ENCODE results near the gene KIAA1755.

Gene KIAA1755

GRCh38 chr20:38270869-38271605 lies 10.5 kb upstream of the KIAA1755 start:
- peaks cover 8% of the 10 kb centered on the region for H3K4me1 ChIP-seq (ENCODE audit: control insufficient read depth, insufficient read depth, low read length)
- H3K4me3 ChIP-seq (ENCODE audit: low read length), result no peak overlapping the region
- H3K36me3 ChIP-seq (ENCODE audit: control insufficient read depth, insufficient read depth, low read length), result no peaks in the 10 kb centered on the region
- no peaks in the 10 kb centered on the region for H3K9me3 ChIP-seq (ENCODE audit: control insufficient read depth, low read length)
- H3K27me3 ChIP-seq (ENCODE audit: control insufficient read depth, insufficient read depth, low read length), result peaks cover 4% of the 10 kb centered on the region
- H3K9ac ChIP-seq (ENCODE audit: low read length), result no peak overlapping the region

- no peaks in the 10 kb centered on the region for H3K9me3 ChIP-seq (ENCODE audit: control insufficient read depth, low read length)
- no peak overlapping the region for H3K9ac ChIP-seq (ENCODE audit: low read length)
- H3K4me1 ChIP-seq (ENCODE audit: control insufficient read depth, insufficient read depth, low read length), result peaks cover 8% of the 10 kb centered on the region
- H3K4me3 ChIP-seq (ENCODE audit: low read length), result no peak overlapping the region
- H3K27me3 ChIP-seq (ENCODE audit: control insufficient read depth, insufficient read depth, low read length), result peaks cover 4% of the 10 kb centered on the region
- no peaks in the 10 kb centered on the region for H3K36me3 ChIP-seq (ENCODE audit: control insufficient read depth, insufficient read depth, low read length)
Measured at GRCh38 chr20:38269715-38270114, 9.2 kb upstream of the KIAA1755 start.

- no peak overlapping the region for H3K9ac ChIP-seq (ENCODE audit: low read length)
- no peaks in the 10 kb centered on the region for H3K36me3 ChIP-seq (ENCODE audit: control insufficient read depth, insufficient read depth, low read length)
- peaks cover 8% of the 10 kb centered on the region for H3K4me1 ChIP-seq (ENCODE audit: control insufficient read depth, insufficient read depth, low read length)
- H3K27me3 ChIP-seq (ENCODE audit: control insufficient read depth, insufficient read depth, low read length), result peaks cover 4% of the 10 kb centered on the region
- no peak overlapping the region for H3K4me3 ChIP-seq (ENCODE audit: low read length)
- no peaks in the 10 kb centered on the region for H3K9me3 ChIP-seq (ENCODE audit: control insufficient read depth, low read length)
Measured at GRCh38 chr20:38269040-38269439, 8.5 kb upstream of the KIAA1755 start.

GRCh38 chr20:38267901-38268514 lies 7.5 kb upstream of the KIAA1755 start:
- Histone ChIP-seq H3K4me1 (ENCODE audit: control insufficient read depth, insufficient read depth, low read length) (peaks cover 8% of the 10 kb centered on the region), H3K9me3 (ENCODE audit: control insufficient read depth, low read length) (no peaks in the 10 kb centered on the region), H3K4me3 (ENCODE audit: low read length) (no peak overlapping the region), H3K27me3 (ENCODE audit: control insufficient read depth, insufficient read depth, low read length) (peaks cover 4% of the 10 kb centered on the region), H3K36me3 (ENCODE audit: control insufficient read depth, insufficient read depth, low read length) (no peaks in the 10 kb centered on the region), H3K9ac (ENCODE audit: low read length) (no peak overlapping the region)

- no peaks in the 10 kb centered on the region for H3K36me3 ChIP-seq (ENCODE audit: control insufficient read depth, insufficient read depth, low read length)
- no peaks in the 10 kb centered on the region for H3K9me3 ChIP-seq (ENCODE audit: control insufficient read depth, low read length)
- no peak overlapping the region for H3K4me3 ChIP-seq (ENCODE audit: low read length)
- H3K9ac ChIP-seq (ENCODE audit: low read length), result no peak overlapping the region
- peaks cover 8% of the 10 kb centered on the region for H3K4me1 ChIP-seq (ENCODE audit: control insufficient read depth, insufficient read depth, low read length)
- peaks cover 4% of the 10 kb centered on the region for H3K27me3 ChIP-seq (ENCODE audit: control insufficient read depth, insufficient read depth, low read length)
Measured at GRCh38 chr20:38267296-38267695, 6.8 kb upstream of the KIAA1755 start.

- Histone ChIP-seq H3K9ac (ENCODE audit: low read length) (no peak overlapping the region), H3K36me3 (ENCODE audit: control insufficient read depth, insufficient read depth, low read length) (no peaks in the 10 kb centered on the region), H3K4me1 (ENCODE audit: control insufficient read depth, insufficient read depth, low read length) (peaks cover 8% of the 10 kb centered on the region), H3K27me3 (ENCODE audit: control insufficient read depth, insufficient read depth, low read length) (peaks cover 1% of the 10 kb centered on the region), H3K4me3 (ENCODE audit: low read length) (no peak overlapping the region), H3K9me3 (ENCODE audit: control insufficient read depth, low read length) (no peaks in the 10 kb centered on the region)
Measured at GRCh38 chr20:38266426-38266825, 5.9 kb upstream of the KIAA1755 start.

- no peaks in the 10 kb centered on the region for H3K9me3 ChIP-seq (ENCODE audit: control insufficient read depth, low read length)
- peaks cover 23% of the 10 kb centered on the region for H3K27me3 ChIP-seq (ENCODE audit: control insufficient read depth, insufficient read depth, low read length)
- H3K4me1 ChIP-seq (ENCODE audit: control insufficient read depth, insufficient read depth, low read length), result peaks cover 6% of the 10 kb centered on the region
- H3K9ac ChIP-seq (ENCODE audit: low read length), result no peak overlapping the region
- H3K4me3 ChIP-seq (ENCODE audit: low read length), result no peak overlapping the region
- H3K36me3 ChIP-seq (ENCODE audit: control insufficient read depth, insufficient read depth, low read length), result no peaks in the 10 kb centered on the region
Measured at GRCh38 chr20:38262931-38263330, 2.4 kb upstream of the KIAA1755 start.

GRCh38 chr20:38261054-38261390 lies 487 bp upstream of the KIAA1755 start:
- H3K36me3 ChIP-seq (ENCODE audit: control insufficient read depth, insufficient read depth, low read length), result no peaks in the 10 kb centered on the region
- H3K27me3 ChIP-seq (ENCODE audit: control insufficient read depth, insufficient read depth, low read length), result peaks cover 23% of the 10 kb centered on the region
- H3K9me3 ChIP-seq (ENCODE audit: control insufficient read depth, low read length), result no peaks in the 10 kb centered on the region
- no peak overlapping the region for H3K9ac ChIP-seq (ENCODE audit: low read length)
- H3K4me3 ChIP-seq (ENCODE audit: low read length), result no peak overlapping the region
- peaks cover 6% of the 10 kb centered on the region for H3K4me1 ChIP-seq (ENCODE audit: control insufficient read depth, insufficient read depth, low read length)

- Histone ChIP-seq H3K9ac (ENCODE audit: low read length) (peak overlapping the region; percentile 1), H3K9me3 (ENCODE audit: control insufficient read depth, low read length) (no peaks in the 10 kb centered on the region), H3K4me1 (ENCODE audit: control insufficient read depth, insufficient read depth, low read length) (peaks cover 6% of the 10 kb centered on the region), H3K4me3 (ENCODE audit: low read length) (no peak overlapping the region), H3K27me3 (ENCODE audit: control insufficient read depth, insufficient read depth, low read length) (peaks cover 23% of the 10 kb centered on the region), H3K36me3 (ENCODE audit: control insufficient read depth, insufficient read depth, low read length) (no peaks in the 10 kb centered on the region)
Measured at GRCh38 chr20:38260025-38260377, 534 bp downstream of the KIAA1755 start.

GRCh38 chr20:38258545-38259215 lies 1.9 kb downstream of the KIAA1755 start:
- H3K9me3 ChIP-seq (ENCODE audit: control insufficient read depth, low read length), result no peaks in the 10 kb centered on the region
- no peak overlapping the region for H3K4me3 ChIP-seq (ENCODE audit: low read length)
- peaks cover 23% of the 10 kb centered on the region for H3K27me3 ChIP-seq (ENCODE audit: control insufficient read depth, insufficient read depth, low read length)
- peaks cover 6% of the 10 kb centered on the region for H3K4me1 ChIP-seq (ENCODE audit: control insufficient read depth, insufficient read depth, low read length)
- H3K36me3 ChIP-seq (ENCODE audit: control insufficient read depth, insufficient read depth, low read length), result no peaks in the 10 kb centered on the region
- no peak overlapping the region for H3K9ac ChIP-seq (ENCODE audit: low read length)

GRCh38 chr20:38256966-38257365 lies 3.6 kb downstream of the KIAA1755 start:
- Histone ChIP-seq H3K4me3 (ENCODE audit: low read length) (no peak overlapping the region), H3K4me1 (ENCODE audit: control insufficient read depth, insufficient read depth, low read length) (peaks cover 6% of the 10 kb centered on the region), H3K27me3 (ENCODE audit: control insufficient read depth, insufficient read depth, low read length) (peaks cover 23% of the 10 kb centered on the region), H3K9me3 (ENCODE audit: control insufficient read depth, low read length) (no peaks in the 10 kb centered on the region), H3K9ac (ENCODE audit: low read length) (no peak overlapping the region), H3K36me3 (ENCODE audit: control insufficient read depth, insufficient read depth, low read length) (no peaks in the 10 kb centered on the region)

- Histone ChIP-seq H3K27me3 (ENCODE audit: control insufficient read depth, insufficient read depth, low read length) (peaks cover 19% of the 10 kb centered on the region), H3K9me3 (ENCODE audit: control insufficient read depth, low read length) (no peaks in the 10 kb centered on the region), H3K36me3 (ENCODE audit: control insufficient read depth, insufficient read depth, low read length) (no peaks in the 10 kb centered on the region), H3K9ac (ENCODE audit: low read length) (no peak overlapping the region), H3K4me1 (ENCODE audit: control insufficient read depth, insufficient read depth, low read length) (peaks cover 6% of the 10 kb centered on the region), H3K4me3 (ENCODE audit: low read length) (no peak overlapping the region)
Measured at GRCh38 chr20:38256021-38256420, 4.5 kb downstream of the KIAA1755 start.

Measured in mucosa of stomach (tissue), 1 donor.